Gastroesophageal sphincter (tissue), 3 donors: Measurements from ENCODE around the gene NDUFAF7.

Experiments
- POLR2A ChIP-seq, 2 donors: fragments of 450-650 bp; IDR thresholded peaks; one replicate each; pipeline ENCODE4 v1.6.1; 2017; ENCODE audit warnings: antibody characterized with exemption in 2 of 2, mild to moderate bottlenecking in 2 of 2, moderate library complexity in 1 of 2
- TF ChIP-seq, protein P1 (sequence below), 4 experiments: fragments of 200-600 bp in 2 of 4; fragments of 450-650 bp in 2 of 4; sonication (generic) in 1 of 4; IDR thresholded peaks; one replicate each; pipeline ENCODE4 v1.5.1; 2017 to 2019; ENCODE audit warnings: antibody characterized with exemption in 4 of 4, mild to moderate bottlenecking in 2 of 4, moderate library complexity in 2 of 4

DNA sequence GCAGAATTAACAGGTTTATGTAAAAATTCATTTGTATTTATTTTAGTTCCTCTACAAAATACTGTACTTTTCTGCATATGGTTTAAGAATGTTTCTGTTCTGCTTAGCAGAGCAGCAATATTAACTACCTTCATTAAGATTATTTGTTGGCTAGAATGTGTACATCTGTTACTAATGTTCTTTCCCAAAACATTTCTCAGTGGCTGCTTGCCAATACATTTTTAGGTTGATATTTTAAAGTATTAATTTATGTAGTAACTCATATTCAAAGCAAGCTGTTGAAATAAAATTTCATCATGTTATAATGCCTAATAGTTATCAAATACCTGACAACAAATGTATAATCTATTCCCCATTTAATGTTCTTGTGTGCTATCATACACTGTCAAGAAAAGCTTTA lies 52.9 kb downstream of the NDUFAF7 start:
- TF ChIP-seq, protein P1, sequence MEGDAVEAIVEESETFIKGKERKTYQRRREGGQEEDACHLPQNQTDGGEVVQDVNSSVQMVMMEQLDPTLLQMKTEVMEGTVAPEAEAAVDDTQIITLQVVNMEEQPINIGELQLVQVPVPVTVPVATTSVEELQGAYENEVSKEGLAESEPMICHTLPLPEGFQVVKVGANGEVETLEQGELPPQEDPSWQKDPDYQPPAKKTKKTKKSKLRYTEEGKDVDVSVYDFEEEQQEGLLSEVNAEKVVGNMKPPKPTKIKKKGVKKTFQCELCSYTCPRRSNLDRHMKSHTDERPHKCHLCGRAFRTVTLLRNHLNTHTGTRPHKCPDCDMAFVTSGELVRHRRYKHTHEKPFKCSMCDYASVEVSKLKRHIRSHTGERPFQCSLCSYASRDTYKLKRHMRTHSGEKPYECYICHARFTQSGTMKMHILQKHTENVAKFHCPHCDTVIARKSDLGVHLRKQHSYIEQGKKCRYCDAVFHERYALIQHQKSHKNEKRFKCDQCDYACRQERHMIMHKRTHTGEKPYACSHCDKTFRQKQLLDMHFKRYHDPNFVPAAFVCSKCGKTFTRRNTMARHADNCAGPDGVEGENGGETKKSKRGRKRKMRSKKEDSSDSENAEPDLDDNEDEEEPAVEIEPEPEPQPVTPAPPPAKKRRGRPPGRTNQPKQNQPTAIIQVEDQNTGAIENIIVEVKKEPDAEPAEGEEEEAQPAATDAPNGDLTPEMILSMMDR (IDR thresholded peaks at IDR 0.05): no peak
- TF ChIP-seq POLR2A (IDR thresholded peaks at IDR 0.05): no peak
